RWPE2 (cell line): ENCODE measurements around the gene MRPS10.
"Not testable (repeated sequence)": the region's sequence is repeated elsewhere in the genome, so short reads cannot be mapped to it uniquely, and the experiment has no call there.

Source experiments
- ATAC-seq: fragments of 200-7000 bp; cut with Tn5 transposase; 3 replicates; pipeline ENCODE4 v1.9.1; 2021; ENCODE audit warnings: low read depth
- DNase-seq: peaks from one replicate; pipeline ENCODE4 v3.0.0-alpha.2; 2020; ENCODE audit warnings: low spot score
- H3K27ac ChIP-seq: fragments of 450-650 bp; 2 replicates; pipeline ENCODE4 v1.5.1; 2017; ENCODE audit warnings: mild to moderate bottlenecking; ENCODE audit not compliant: poor library complexity, severe bottlenecking
- H3K27me3 ChIP-seq: fragments of 250-450 bp; sonication (Bioruptor Pico); 2 replicates; pipeline ENCODE4 v1.5.1; 2021; ENCODE audit warnings: mild to moderate bottlenecking, moderate library complexity; ENCODE audit not compliant: insufficient read depth, poor library complexity, severe bottlenecking
- H3K36me3 ChIP-seq: fragments of 250-450 bp; sonication (Bioruptor Pico); 2 replicates; pipeline ENCODE4 v1.5.1; 2020; ENCODE audit warnings: low read depth, mild to moderate bottlenecking, moderate library complexity
- H3K4me1 ChIP-seq: fragments of 250-450 bp; sonication (Bioruptor Pico); 2 replicates; pipeline ENCODE4 v1.5.1; 2021; ENCODE audit warnings: mild to moderate bottlenecking, moderate library complexity; ENCODE audit not compliant: insufficient read depth, poor library complexity, severe bottlenecking
- H3K4me3 ChIP-seq: fragments of 250-450 bp; sonication (Bioruptor Pico); 2 replicates; pipeline ENCODE4 v1.5.1; 2021; ENCODE audit warnings: mild to moderate bottlenecking, moderate library complexity; ENCODE audit not compliant: severe bottlenecking
- H3K9me3 ChIP-seq: fragments of 250-450 bp; sonication (Bioruptor Pico); 2 replicates; pipeline ENCODE4 v1.5.1; 2021; ENCODE audit warnings: mild to moderate bottlenecking, moderate library complexity; ENCODE audit not compliant: severe bottlenecking
- CTCF ChIP-seq: fragments of 450-650 bp; IDR thresholded peaks from one replicate; pipeline ENCODE4 v1.5.1; 2017; ENCODE audit warnings: mild to moderate bottlenecking, moderate library complexity; ENCODE audit not compliant: poor library complexity, severe bottlenecking

The MRPS10 gene

GRCh38 chr6:42193491-42193894, 24.2 kb downstream of the MRPS10 start:
- H3K4me3 ChIP-seq = no peak overlapping the region
- H3K27ac ChIP-seq = peak overlapping the region; percentile 67
- DNase-seq (peak; percentile 73), ATAC-seq (peak; percentile 71)
- H3K9me3 ChIP-seq = no peaks in the 10 kb centered on the region
- H3K27me3 ChIP-seq = no peaks in the 10 kb centered on the region
- peaks cover 22% of the 10 kb centered on the region for H3K4me1 ChIP-seq
- no peaks in the 10 kb centered on the region for H3K36me3 ChIP-seq
- no peak for TF ChIP-seq CTCF

DNA sequence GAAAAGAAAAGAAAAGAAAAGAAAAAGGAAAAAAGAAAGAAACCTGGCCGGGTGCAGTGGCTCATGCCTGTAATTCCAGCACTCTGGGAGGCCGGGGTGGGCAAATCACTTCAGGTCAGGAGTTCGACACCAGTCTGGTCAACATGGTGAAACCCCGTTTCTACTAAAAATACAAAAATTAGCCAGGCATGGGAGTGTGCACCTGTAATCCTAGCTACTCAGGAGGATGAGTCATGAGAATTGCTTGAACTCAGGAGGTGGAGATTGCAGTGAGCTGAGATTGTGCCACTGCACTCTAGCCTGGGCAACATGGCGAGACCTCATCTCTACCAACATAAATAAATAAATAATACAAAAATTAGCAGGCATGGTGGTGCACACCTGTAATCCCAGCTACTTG, 25.3 kb downstream of the MRPS10 start:
- H3K9me3 ChIP-seq, DNase-seq, H3K27me3 ChIP-seq, H3K36me3 ChIP-seq, H3K4me3 ChIP-seq: not testable (repeated sequence)
- ATAC-seq = peak; percentile 62
- H3K4me1 ChIP-seq = peaks cover 14% of the 10 kb centered on the region
- H3K27ac ChIP-seq = peak overlapping the region; percentile 67

- ATAC-seq (no peak), DNase-seq (no peak)
- TF ChIP-seq CTCF = no peak
- Histone ChIP-seq H3K9me3 (no peaks in the 10 kb centered on the region), H3K36me3 (no peaks in the 10 kb centered on the region), H3K4me3 (no peak overlapping the region), H3K27ac (no peak overlapping the region), H3K4me1 (peaks cover 14% of the 10 kb centered on the region), H3K27me3 (no peaks in the 10 kb centered on the region)
Observed at GRCh38 chr6:42190554-42191183, 27.0 kb downstream of the MRPS10 start.

DNA sequence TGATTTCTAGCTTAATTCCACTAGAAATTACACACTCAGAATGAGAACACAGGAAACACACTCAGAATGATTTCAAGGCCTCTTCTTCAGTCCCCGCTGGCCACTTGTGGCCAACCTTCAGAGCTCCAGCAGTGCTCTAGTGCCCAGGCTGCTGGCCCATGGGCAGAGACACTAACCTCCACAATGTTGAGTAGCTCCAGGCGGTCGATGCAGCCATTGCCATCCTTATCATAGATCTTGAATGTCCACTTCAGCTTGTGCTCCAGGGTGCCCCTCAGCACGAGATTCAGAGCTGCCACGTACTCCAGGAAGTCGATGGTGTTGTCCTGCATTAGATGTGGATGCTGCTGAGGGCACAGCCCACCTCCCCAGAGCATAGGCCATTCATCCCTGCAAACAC, 29.3 kb downstream of the MRPS10 start:
- DNase-seq (no peak), ATAC-seq (no peak)
- peaks cover 12% of the 10 kb centered on the region for H3K4me1 ChIP-seq
- H3K27me3 ChIP-seq = no peaks in the 10 kb centered on the region
- H3K4me3 ChIP-seq = no peak overlapping the region
- no peak for TF ChIP-seq CTCF
- no peaks in the 10 kb centered on the region for H3K9me3 ChIP-seq
- no peaks in the 10 kb centered on the region for H3K36me3 ChIP-seq
- H3K27ac ChIP-seq = no peak overlapping the region

GRCh38 chr6:42185597-42185996, 32.1 kb downstream of the MRPS10 start:
- Histone ChIP-seq H3K9me3 (no peaks in the 10 kb centered on the region), H3K27me3 (no peaks in the 10 kb centered on the region), H3K4me1 (no peaks in the 10 kb centered on the region), H3K4me3 (no peak overlapping the region), H3K36me3 (no peaks in the 10 kb centered on the region), H3K27ac (no peak overlapping the region)
- no peak for ATAC-seq
- no peak for DNase-seq
- TF ChIP-seq CTCF = no peak
